Adrenal gland (tissue), 12 donors: Measurements from ENCODE around the gene TOX4. TPM values are rescaled to one million over a fixed set of nuclear protein-coding genes. Genes with fewer than 3 reads are reported as not detected.

Experiments used
- DNase-seq, 7 donors: peaks; one replicate each; pipeline ENCODE4 v3.0.0-alpha.2; 2019 to 2020
- H3K27ac ChIP-seq, 5 donors: fragments of 200-600 bp; sonication (generic) in 4 of 5; 1 replicate in 3 of 5; 2 replicates in 2 of 5; pipeline versions ENCODE4 v1.5.1 to v1.8.0; 2016 to 2020; ENCODE audit warnings: mild to moderate bottlenecking in 1 of 5
- H3K27me3 ChIP-seq: fragments of 200-600 bp; 2 replicates; pipeline ENCODE4 v1.8.0; 2021
- H3K36me3 ChIP-seq, 2 donors: fragments of 200-600 bp; replicated peaks in 1 of 2; 1 replicate in 1 of 2; 2 replicates in 1 of 2; pipeline versions ENCODE4 v1.5.1 to v1.8.0; 2018 to 2022
- H3K4me1 ChIP-seq, 2 donors: fragments of 200-600 bp; replicated peaks in 1 of 2; 1 replicate in 1 of 2; 2 replicates in 1 of 2; pipeline versions ENCODE4 v1.5.1 to v1.8.0; 2018 to 2021
- H3K4me3 ChIP-seq, 4 donors: fragments of 200-600 bp; sonication (generic) in 3 of 4; one replicate each; pipeline ENCODE4 v1.5.1; 2016 to 2018
- H3K9me3 ChIP-seq, 3 donors: fragments of 200-600 bp; sonication (generic) in 1 of 3; replicated peaks in 1 of 3; 1 replicate in 2 of 3; 2 replicates in 1 of 3; pipeline versions ENCODE4 v1.5.1 to v1.8.0; 2016 to 2021
- CTCF ChIP-seq, 6 experiments: fragments of 450-650 bp in 4 of 6; fragments of 200-600 bp in 2 of 6; sonication (generic) in 1 of 6; IDR thresholded peaks; 1 replicate in 5 of 6; 2 replicates in 1 of 6; pipeline versions ENCODE4 v1.5.1 to v1.8.0; 2016 to 2021; ENCODE audit warnings: antibody characterized with exemption in 6 of 6, mild to moderate bottlenecking in 2 of 6, moderate library complexity in 1 of 6
- POLR2A ChIP-seq, 2 donors: fragments of 450-650 bp; IDR thresholded peaks; one replicate each; pipeline ENCODE4 v1.6.1; 2017; ENCODE audit warnings: antibody characterized with exemption in 2 of 2, mild to moderate bottlenecking in 2 of 2, moderate library complexity in 1 of 2
- WGBS, 4 donors: extraction: QIAGEN DNeasy Blood & Tissue Kit in 2 of 4; methylation state at CpG; one replicate each; pipeline versions ENCODE4 v1.1.5 to v1.1.7; 2013 to 2017; 5-methylcytosine and 5-hydroxymethylcytosine counted together
- intact Hi-C, 2 donors: fragments of 100-400 bp; cut with DNase I; formaldehyde crosslinking; loops; one replicate each; pipeline versions ENCODE4 v1.14.1 to v1.15.0; 2022 to 2023
- polyA plus RNA-seq, 3 donors: library from polyadenylated mRNA; stranded (reverse); fragments of 200-250 nt in 2 of 3; fragments of 350-450 nt in 1 of 3; fragmentation: Illumina TruSeq in 1 of 3; extraction: RNeasy Lipid Tissue Mini Kit (QIAGEN cat#74804) in 1 of 3; gene quantifications; one replicate each; pipeline ENCODE4 v1.2.3, GENCODE V29; 2013 to 2014
- total RNA-seq, 9 donors: library from RNA; depleted of rRNA in 4 of 9; stranded (reverse); fragments of >200 nt in 4 of 9; fragments of 120-200 nt in 1 of 9; fragmentation: NEBNext Ultra II Directional in 1 of 9; extraction: Animal tissue kit (Norgen Biotek cat#: 25700) in 1 of 9; gene quantifications; one replicate each; pipeline versions ENCODE4 v1.1.0 to v1.2.4, GENCODE V29; 2013 to 2023
- donor health status: healthy with polysubstance abuse.
- donor health status: Bipolar disorder and iron deficiency.
- donor health status: DM: yes; HTN: yes; CAD: no.
- donor health status: DM: no; HTN: no; CAD: no.
- donor health status: DM: no; HTN: no; CAD: no.
- donor health status: DM: yes; HTN: yes; CAD: no.

Gene TOX4
- total and polyA plus RNA-seq, 12 donors, result 15.5 to 91.5 (median 42.9) TPM

GRCh38 chr14:21520767-21521166 is 43.8 kb downstream of the TOX4 start:
- Histone ChIP-seq H3K27ac (no peak overlapping the region), H3K27me3 (no peaks in the 10 kb centered on the region), H3K4me1 (no peaks in the 10 kb centered on the region), H3K9me3 (no peaks in the 10 kb centered on the region), H3K36me3 (no peaks in the 10 kb centered on the region), H3K4me3 (no peak overlapping the region)
- intact Hi-C loops, result no loop called here
- TF ChIP-seq CTCF (IDR thresholded peaks at IDR 0.05) (no peak), POLR2A (IDR thresholded peaks at IDR 0.05) (no peak)
- no peak for DNase-seq
- 90 to 98% (median 93%) methylated on average over 1 of the region's 1 CpG for WGBS, 4 donors

- Histone ChIP-seq H3K36me3 (no peaks in the 10 kb centered on the region), H3K9me3 (no peaks in the 10 kb centered on the region), H3K27ac (no peak overlapping the region), H3K4me3 (no peak overlapping the region), H3K4me1 (peaks cover 0 to under 1% of the 10 kb centered on the region in 2 donors), H3K27me3 (no peaks in the 10 kb centered on the region)
- intact Hi-C loops, result no loop called here
- TF ChIP-seq POLR2A (IDR thresholded peaks at IDR 0.05) (no peak), CTCF (IDR thresholded peaks at IDR 0.05) (no peak)
- DNase-seq, result no peak
- WGBS, 4 donors, result 83 to 89% (median 85%) methylated on average over 2 of the region's 2 CpGs
These were observed 44.5 kb downstream of the TOX4 start for GRCh38 chr14:21521501-21521900.

- Histone ChIP-seq H3K4me1 (peaks cover 0 to 8% of the 10 kb centered on the region in 2 donors), H3K4me3 (no peak overlapping the region), H3K27ac (no peak overlapping the region), H3K36me3 (no peaks in the 10 kb centered on the region), H3K9me3 (no peaks in the 10 kb centered on the region), H3K27me3 (no peaks in the 10 kb centered on the region)
- intact Hi-C loops, result no loop called here
- 78 to 91% (median 85%) methylated on average over 5 to 7 of the region's 7 CpGs for WGBS, 4 donors
- DNase-seq, result no peak
- no peak for TF ChIP-seq POLR2A (IDR thresholded peaks at IDR 0.05)
These were observed 46.2 kb downstream of the TOX4 start for GRCh38 chr14:21523203-21523602.

- peak overlapping the region in 1 of 4 donors; percentile 77 for H3K4me3 ChIP-seq
- intact Hi-C loops, result no loop called here
- peaks cover 0 to 8% of the 10 kb centered on the region in 2 donors for H3K4me1 ChIP-seq
- TF ChIP-seq CTCF (IDR thresholded peaks at IDR 0.05) (no peak), POLR2A (IDR thresholded peaks at IDR 0.05) (no peak)
- H3K9me3 ChIP-seq, result no peaks in the 10 kb centered on the region
- H3K27me3 ChIP-seq, result no peaks in the 10 kb centered on the region
- DNase-seq, result no peak
- no peaks in the 10 kb centered on the region for H3K36me3 ChIP-seq
- 88 to 94% (median 91%) methylated on average over 12 to 18 of the region's 18 CpGs for WGBS, 4 donors
- H3K27ac ChIP-seq, result no peak overlapping the region
These were observed 47.8 kb downstream of the TOX4 start for GRCh38 chr14:21524575-21525490.
